ENCODE data around the gene LRIF1.

DNA sequence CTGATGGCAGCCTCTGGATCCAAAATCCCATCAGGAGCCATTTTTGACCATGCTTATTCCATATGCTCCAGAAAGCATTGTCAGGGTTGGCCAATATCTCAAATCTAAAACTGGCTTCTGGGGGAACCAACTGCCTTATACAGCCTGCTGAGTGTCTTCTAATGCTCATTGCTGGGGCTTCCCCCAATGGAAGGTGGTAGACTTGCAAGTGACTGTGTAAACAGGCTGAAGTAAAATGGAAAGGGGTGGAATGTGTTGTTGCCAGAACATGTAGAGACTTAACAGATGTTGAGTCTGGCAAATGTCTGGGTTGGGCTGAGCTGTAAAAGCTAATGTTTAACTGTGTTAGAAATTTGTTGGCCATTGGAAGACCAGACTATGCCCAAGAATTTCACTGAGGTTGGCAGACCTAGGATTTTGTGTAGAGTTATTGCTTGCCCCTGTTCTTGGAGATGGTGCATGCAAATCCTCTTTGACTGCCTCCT is 22.7 kb upstream of the LRIF1 start:
- TF ChIP-seq POLR2A (IDR thresholded peaks at IDR 0.05) = no peak
- no peak for TF ChIP-seq CTCF (IDR thresholded peaks at IDR 0.05 in 8 of 11, conservative IDR thresholded peaks at IDR 0.05 in 3 of 11)
- no peak for TF ChIP-seq POLR2AphosphoS5 (IDR thresholded peaks at IDR 0.05)

All from spleen (tissue), 7 donors.